Mesenteric fat pad (tissue), 1 donor: Measurements from ENCODE around the gene UBN1. TPM values are rescaled to one million over a fixed set of nuclear protein-coding genes. Genes with fewer than 3 reads are reported as not detected.
"Not testable (repeated sequence)": the region's sequence is repeated elsewhere in the genome, so short reads cannot be mapped to it uniquely, and the experiment has no call there.

ENCODE experiments used
- DNase-seq: peaks from one replicate; pipeline ENCODE4 v3.0.0-alpha.2; 2020; ENCODE audit warnings: low spot score
- total RNA-seq: library from RNA; stranded (reverse); fragmentation: NEBNext Ultra II Directional; extraction: Animal tissue kit (Norgen Biotek cat#: 25700); gene quantifications from one replicate; pipeline ENCODE4 v1.2.1, GENCODE V29; 2021
- donor health status: DM: yes; HTN: yes; CAD: no.

UBN1 gene
- total RNA-seq, 1 donor from 2014 or later = 54.3 TPM

DNA sequence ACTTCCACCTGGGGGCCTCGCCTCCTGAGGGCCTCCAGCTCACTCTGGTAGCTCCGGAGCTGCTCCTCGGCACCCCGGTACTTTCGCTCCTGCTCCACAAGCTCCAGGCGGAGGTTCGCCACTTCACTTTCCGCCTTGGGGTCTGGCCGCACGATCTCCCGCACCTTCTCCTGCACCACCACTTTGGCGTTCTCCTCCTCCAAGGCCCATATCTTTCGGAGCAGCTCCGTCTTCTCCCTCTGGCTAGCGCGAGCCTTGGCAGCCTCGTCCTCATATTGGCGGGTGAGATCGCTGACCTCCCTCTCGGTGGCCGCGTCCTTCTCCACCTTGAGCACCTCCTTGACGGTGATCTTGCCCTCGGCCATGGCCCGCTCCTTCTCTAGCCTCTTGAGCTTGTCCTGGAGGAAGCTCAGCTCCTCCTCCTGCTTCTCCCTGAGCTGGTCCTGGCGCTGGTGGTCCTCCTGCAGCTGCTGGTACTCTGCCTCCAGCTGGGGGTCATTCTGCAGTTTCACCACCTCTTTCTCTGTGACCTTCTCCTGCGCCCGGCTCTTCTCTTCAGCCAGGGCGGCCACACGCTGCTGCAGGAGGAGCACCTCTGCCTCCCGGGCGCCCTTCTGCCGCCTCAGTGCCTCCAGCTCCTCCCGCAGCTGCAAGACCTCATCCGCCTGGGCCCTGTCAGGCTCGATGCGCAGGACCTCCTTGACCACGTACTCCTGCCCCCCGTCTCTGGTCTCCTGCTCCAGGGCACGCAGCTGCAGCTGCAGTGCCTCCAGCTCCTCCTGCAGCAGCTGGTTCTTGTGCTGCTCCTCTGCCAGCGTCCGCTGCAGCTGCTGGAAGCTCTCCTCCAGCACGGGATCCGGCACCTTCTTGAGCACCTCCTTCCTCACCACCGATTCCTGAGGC is 37.9 kb downstream of the UBN1 start:
- DNase-seq = no peak

DNA sequence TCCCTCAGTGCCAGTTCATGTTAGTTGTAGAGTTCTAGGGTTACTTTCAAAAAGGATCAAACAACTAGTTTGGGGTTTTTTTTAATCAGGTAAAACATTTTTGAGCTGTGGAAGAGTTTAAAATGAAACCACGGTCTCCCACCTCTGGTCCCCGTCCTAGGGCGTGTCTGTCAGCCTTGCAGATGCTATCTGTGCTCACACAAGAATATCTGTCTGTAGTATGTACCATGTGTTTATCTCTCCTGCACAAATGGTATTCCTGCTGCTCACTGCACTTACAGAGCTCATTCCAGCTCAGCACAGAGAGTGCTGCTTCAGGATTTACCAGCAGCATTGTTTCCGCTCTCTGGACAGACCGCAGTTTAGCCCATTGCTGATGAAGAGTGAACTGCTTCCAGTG is 38.9 kb downstream of the UBN1 start:
- no peak for DNase-seq

DNA sequence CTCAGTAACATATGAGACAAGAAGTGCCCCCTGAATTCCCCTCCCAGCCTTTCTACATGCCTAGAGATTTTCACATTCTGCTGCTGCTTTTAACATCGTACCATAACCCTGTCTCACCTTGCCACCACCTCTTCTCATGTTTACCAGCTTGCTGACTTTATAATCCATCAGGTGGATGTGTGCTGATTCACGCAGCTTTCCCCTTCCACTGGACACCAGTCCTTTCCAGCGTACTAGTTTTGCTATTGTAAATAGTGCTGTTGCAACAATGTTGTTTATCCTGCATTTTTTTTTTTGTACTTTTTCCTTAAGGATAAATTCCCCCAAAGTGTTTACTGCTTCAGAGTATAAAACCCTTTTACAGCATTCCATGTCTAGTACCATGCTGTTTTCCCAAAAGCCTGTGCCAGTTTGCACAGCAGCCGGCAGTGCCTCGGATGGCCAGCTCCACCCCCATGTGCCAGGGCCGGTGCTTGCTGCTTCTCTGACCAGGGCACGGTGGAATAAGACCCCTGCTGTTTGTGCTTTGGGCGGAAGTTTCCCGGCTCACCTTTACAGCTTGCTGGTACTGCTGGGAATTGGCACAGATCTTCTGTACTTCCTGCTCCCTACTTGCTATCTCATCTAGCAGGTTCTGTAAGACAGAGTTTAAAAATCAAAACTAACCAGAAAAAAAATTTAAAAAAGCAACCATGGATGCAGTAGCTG is 41.3 kb downstream of the UBN1 start:
- no peak for DNase-seq

DNA sequence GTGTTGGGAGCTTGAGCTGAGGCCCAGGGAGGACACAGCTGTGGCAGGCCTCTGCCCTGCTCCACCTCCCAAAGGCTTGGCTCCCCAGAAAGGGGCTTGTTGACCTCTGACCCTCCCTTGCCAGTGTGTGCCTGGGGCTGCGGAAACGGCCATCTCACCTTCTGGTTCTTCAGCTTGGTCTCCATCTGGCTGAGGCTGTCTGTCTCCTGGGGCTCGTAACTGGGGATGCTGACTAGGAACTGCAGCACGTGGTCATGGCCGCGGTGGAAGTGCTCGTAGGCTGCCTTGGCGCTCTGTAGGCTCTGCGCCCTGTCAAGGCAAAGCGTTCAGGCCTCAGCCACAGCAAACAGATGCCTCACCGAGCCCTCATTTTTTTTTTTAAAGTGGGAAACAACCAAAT is 42.7 kb downstream of the UBN1 start:
- DNase-seq = no peak

DNA sequence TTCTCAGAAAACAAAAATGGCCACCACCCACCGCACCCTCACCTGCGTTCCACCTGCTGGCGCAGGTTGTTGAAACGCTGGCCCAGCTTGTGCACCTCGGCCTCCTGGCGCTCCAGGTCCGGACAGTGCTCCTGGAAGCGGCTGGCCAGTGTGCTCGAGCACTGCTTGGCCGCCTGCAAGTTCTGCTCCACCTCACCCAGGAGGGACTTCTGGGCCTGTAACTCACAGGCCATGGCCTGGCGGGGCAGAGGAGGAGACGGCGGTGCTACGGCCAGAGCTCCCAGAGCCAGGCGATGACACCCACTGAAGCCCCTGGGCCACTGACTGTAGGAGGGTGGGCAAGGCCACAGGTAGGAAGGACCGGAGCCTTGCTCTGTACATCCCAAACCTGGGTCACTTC is 43.4 kb downstream of the UBN1 start:
- DNase-seq = no peak

DNA sequence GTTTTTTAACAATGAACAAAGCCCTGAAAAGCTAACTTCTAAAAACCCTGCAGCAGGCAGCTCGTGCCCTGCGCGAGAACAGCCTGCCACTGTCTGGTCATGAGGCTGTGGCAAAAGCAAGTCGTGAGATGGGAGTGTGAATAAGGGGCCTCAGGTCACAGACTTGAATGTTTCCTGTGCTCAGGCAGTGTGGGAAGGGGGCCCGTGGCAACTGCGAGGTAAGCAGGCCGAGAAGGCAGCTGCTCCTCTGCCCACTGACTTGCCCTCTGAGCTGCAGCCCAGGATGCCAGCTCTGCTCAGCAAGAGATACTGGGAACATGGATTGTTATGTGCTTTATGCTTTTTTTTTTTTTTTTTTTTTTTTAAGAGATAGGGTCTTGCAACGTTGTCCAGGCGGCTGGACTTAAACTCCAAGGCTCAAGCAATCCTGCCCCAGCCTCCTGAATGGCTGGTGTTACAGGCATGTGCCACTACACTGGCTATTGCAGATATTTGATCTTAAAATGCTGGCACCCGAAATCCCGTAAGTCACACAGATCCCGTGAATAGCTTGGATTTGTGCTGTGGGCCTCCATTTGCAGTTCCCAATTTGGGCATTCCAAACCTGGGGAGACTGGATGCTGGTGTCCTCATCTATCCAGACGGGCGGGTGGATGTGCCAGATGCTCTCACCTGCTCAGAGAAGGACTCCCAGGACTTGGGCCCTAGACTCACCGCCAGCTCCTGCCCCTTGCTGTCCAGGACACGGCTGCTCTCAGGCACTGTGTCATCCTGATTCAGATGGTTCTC is 44.0 kb downstream of the UBN1 start:
- DNase-seq = no peak

DNA sequence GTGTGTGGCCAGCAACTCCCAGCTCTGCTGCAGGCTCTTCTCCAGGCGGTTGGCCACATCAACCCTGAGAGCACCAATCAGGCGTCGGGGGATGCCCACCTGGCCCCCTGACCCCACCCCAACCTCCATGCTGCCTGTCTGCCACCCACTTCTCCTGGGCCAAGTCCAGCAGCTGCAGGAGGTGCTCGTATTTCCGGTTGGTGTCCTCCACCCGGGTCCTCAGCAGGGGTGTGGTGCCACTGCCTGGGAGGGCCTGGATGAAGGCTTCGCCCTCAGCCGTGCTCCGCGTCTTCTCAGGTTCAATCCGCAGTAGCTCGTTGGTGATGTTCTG is 44.6 kb downstream of the UBN1 start:
- DNase-seq = no peak

DNA sequence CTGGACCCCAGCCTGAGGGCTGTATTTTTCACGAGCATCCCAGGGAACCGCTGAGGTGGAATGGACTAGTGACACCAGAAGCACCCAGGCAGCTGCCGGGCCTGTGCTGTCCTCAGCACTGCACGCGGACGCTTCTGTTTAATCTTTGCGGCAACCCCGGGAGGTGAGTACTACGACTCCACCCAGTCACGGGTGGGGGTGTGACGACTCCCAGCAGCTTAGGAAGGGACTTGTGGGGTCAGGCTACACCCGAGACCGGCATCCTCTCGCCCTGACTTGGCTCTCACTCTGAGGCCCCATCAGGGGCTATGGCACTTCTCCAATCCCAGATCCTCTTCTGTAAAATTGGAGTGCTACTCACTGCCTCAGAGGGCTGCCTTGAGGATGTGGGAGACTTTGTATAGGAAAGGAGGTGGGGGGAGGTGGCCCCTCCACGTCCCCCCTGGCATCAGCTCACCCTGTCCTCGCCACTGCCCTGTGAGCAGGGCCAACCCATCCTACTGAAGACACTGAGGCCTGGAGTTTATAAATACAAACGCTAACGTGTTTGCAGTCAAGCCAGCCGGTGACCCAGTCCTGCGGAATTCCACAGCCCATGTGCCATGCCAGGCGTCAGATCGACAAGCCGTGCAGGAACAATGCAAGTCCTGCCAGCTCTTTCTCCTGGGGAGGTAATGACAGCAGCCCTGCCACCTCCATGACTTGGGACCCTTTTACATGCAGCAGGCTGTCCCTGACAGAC is 45.3 kb downstream of the UBN1 start:
- no peak for DNase-seq

DNA sequence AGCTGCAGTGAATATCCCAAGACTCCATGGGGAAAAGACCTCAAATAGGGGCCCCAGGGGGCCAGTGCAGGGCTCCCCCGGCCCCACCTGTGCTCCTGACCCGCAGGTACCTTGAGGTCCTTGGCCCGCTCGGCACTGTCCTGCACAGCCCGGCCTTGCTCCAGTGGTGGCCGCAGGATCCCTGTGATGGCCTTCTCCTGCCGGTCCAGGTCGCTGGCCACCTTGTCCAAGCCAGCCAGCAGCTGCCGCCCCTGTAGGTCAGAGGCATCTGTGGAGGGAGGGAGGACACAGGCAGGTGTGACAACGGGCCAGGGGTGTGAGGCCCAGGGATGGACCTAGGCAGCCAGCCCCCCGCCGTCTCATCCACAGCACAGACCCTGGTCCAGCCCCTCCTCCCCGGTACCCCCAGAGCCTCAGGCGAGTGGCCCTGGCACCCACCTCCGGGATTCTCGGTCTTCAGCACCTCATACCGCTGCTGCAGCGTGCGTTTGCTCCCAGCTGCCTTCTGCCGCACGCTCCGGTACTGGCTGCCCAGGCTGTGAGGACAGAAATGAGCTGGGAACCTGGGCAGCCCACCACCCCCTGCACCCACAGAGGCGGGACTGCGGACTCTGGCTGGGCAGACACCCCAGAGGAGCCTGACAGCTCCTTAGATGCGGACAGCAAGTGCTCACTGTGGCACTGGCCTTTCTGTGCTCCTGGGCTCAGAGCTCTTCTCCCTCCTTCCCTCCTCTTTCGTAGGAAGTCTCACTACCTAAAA is 46.0 kb downstream of the UBN1 start:
- DNase-seq = no peak

DNA sequence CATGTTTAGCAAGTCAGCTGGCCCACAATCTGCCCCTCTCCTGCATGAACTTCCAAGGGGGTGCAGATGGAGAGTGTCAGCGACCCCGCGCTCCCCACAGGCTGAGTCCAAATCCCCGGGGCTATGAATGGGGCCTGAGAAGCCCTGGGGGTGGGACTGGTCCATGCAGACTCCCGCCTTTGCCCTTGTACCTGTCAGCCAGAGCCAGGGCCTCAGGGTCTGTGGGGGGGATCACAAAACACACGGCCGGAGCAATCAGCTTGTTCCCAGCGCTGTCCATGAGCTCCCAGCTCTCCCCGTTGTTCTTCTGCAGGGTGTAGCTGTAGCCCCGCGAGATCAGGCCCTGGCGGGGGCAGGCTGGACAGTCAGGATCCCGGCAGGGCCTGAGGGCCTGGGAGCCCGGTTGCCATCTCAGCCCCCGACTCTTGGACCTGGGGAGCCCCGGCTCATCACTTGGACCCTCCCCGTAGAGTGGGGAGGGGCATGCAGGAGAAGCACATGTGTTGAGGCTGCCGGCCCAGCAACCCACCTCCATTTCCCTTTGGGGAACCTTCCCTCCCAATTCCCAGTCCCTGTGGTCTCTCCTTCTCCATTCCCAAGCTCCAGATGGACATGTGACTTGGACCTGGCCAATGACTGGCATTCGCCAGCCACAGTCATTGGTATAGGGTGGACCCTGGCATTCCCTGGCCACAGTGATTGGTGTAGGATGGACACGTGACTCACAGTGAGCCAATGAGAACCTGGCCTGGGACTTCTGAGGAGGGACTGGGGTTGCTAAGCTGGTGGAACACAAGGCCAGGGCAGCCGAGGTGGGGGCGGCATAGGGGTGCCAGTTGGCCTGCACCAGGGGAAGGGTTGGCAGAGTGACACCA is 47.2 kb downstream of the UBN1 start:
- no peak for DNase-seq

DNA sequence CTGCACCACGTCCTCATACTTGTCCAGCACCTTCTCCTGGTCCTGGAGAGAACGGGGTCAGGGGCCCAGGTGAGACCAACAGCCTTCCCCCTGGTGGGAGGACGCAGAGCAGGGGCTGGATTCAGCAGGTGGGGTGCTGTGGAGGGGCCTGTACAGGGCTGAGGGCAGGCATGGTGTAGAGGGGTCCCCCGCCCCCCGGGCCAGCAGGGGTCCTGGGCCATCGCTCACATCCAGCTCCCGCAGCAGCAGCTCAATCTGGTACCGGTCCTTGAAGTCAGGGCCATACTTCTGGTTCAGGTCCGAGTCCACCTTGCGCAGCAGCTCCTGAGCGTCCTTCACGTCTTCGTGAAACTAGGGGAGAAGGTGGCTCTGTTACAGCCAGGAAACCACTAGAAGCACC is 48.1 kb downstream of the UBN1 start:
- DNase-seq = no peak

DNA sequence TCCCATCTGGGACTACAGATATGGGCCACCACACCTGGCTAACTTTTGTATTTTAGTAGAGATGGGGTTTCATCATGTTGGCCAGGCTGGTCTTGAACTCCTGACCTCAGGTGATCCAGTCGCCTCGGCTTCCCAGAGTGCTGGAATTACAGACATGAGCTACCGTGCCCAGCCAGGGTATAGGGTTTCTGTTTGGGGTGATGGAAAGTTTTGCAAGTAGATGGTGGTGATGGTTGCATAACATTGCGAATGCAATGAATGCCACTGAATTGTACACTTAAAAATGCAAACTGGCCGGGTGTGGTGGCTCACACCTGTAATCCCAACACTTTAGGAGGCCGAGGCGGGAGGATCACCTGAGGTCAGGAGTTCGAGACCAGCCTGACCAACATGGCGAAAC is 49.5 kb downstream of the UBN1 start:
- not testable (repeated sequence) for DNase-seq

DNA sequence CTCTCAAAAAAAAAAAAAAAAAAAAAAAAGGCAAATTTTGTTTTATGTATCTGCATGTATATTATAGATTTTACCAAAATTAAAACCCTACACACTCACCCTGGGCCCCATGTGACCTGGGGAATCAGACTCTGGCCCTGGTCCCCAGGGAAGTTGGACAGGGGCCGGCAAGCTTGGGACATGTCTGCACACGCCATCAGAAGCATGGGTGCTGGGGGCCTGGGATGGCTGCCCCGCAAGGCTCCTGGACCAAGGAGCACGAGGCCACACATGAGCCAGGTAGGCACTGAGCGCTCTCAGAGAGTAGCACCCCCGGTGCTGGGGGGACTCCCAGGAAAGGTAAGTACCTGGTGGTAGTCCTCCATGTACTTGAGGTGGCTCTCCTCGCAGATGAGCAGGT is 50.0 kb downstream of the UBN1 start:
- DNase-seq = no peak

DNA sequence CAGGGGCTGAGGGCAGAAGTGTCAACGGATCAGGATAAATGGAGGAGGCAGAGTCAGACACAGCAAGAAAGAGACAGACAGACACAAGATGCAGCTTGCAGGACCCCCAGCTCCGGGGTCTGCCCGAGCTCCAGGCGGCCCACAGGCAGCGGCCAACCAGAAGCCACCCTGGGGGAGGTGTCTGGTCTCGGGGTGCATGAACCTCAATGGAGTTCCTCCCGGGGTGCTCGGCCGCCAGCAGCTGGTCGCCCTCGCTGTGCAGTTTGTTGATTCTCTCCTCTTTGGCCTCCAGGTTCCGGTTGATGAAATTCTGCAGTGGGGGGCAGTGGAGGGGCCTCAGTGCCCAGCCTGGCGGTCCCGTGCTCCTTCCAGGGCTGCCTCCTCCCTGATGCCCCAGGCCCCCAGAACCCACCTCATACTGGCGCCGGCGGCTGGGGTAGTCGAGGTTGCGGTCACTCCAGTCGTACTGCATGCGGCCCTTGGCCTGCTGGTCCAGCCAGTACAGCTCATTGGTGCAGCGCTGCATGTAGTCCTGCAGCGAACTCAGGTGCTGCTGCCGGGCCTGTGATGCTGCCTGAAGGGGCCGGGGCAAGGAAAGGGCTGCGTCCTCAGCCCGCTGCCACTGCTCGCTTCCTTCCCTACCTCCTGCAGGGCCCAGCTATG is 51.7 kb downstream of the UBN1 start:
- no peak for DNase-seq

DNA sequence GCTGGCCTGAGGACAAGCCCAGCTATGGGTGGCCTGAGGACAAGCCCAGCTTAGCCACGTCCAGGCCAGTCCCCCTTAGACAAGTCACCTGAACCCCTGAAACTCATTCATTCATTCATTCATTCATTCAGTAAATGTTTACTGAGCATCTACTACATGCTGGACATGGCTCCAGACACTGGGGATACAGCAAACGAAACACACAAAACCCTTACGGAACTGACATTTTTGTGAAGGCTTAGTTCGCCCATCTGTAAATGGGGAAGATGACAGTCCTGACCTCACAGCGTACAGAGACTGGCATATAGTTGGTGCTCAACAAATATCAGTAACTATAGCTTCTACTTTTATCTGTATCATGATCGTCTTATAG is 52.2 kb downstream of the UBN1 start:
- no peak for DNase-seq

DNA sequence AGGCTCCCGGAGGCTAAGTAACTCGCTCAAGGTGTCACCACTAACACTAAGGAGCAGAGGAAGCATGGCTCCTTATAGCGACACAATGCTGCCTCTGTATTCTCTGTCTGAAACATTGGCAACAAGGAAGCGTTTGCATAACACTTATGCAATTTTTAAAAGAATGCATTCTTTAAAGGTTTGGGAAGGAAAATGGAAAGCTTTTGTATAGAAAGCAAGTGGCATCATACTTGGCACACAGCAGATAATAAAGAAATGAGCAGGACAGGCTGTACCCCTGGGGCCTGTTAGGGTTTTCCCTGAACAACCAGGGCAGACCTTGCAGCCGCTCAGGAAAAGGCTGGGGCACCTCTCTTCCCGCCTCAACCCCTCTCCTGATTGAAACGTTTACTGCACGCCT is 52.8 kb downstream of the UBN1 start:
- DNase-seq = no peak

DNA sequence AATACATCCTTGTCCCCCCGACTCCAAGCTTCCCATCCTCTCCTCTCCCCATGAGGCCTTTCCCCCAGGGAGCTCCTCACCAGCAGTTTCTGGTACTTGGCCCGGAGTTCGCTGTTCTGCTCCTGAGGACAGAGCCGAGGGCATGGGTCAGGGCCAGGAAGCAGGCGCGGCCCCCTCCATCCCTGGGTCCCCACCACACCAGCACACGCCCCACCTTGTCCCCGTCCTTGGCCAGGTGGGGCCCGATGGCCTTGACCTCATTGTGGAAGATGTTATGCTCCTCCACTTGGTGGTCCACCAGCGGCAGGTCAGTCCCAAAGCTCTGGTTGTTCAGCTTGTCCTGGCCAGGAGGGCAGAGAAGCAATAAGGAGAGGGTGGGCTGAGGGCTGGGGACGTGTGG is 53.5 kb downstream of the UBN1 start:
- DNase-seq = no peak

DNA sequence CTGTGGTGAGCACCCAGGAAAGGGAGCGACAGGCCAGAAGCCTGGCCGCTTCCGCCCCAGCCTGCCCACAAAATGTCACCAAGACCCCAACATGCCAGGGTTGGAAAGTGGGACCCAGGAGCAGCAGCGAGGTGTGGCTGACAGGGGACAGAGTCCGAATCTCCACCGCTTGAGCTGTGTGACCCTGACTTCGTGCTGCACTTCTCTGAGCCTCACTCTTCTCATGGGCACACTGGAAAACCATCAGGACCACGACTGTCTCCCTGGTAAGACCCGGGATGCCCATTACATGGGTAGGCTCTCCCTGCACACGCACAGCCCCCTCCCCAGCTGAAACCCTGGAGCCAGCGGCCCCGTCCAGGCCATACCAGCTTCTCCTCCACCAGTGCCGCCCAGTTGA is 54.8 kb downstream of the UBN1 start:
- no peak for DNase-seq
